MM.1S (cell line): ENCODE data around the gene RPS29.

Source experiments
- DNase-seq: peaks from one replicate; pipeline ENCODE4 v3.0.0-alpha.2; 2015
- H2AFZ ChIP-seq: fragments of 300-600 bp; sonication (generic); 2 replicates; pipeline ENCODE4 v1.6.0; 2016; ENCODE audit warnings: antibody characterized with exemption, low read length
- H3F3A ChIP-seq: fragments of 300-600 bp; sonication (generic); 2 replicates; pipeline ENCODE4 v1.6.1; 2016; ENCODE audit warnings: mild to moderate bottlenecking, antibody characterized with exemption, low read length, moderate library complexity, mixed read lengths; ENCODE audit not compliant: insufficient read depth
- H3K27ac ChIP-seq: fragments of 300-600 bp; sonication (generic); 2 replicates; pipeline ENCODE4 v1.5.1; 2016; ENCODE audit warnings: mild to moderate bottlenecking, low read length
- H3K27me3 ChIP-seq: fragments of 300-600 bp; sonication (generic); replicated peaks from 2 replicates; pipeline ENCODE4 v1.6.0; 2016; ENCODE audit warnings: low read length; ENCODE audit not compliant: insufficient read depth
- H3K36me3 ChIP-seq: fragments of 300-600 bp; sonication (generic); replicated peaks from 2 replicates; pipeline ENCODE4 v1.6.1; 2016; ENCODE audit warnings: mild to moderate bottlenecking, low read length, mixed read lengths; ENCODE audit not compliant: insufficient read depth
- H3K4me1 ChIP-seq: fragments of 300-600 bp; sonication (generic); 2 replicates; pipeline ENCODE4 v1.6.1; 2016; ENCODE audit warnings: low read length, mixed read lengths
- H3K4me2 ChIP-seq: fragments of 300-600 bp; sonication (generic); 2 replicates; pipeline ENCODE4 v1.6.0; 2016; ENCODE audit warnings: low read depth, low read length
- H3K4me3 ChIP-seq: fragments of 300-600 bp; sonication (generic); 2 replicates; pipeline ENCODE4 v1.5.1; 2016; ENCODE audit warnings: low read length, mixed read lengths
- H3K79me2 ChIP-seq: fragments of 300-600 bp; sonication (generic); 2 replicates; pipeline ENCODE4 v1.6.1; 2016; ENCODE audit warnings: mixed run types, low read length, mixed read lengths
- H3K9ac ChIP-seq: fragments of 300-600 bp; sonication (generic); 2 replicates; pipeline ENCODE4 v1.6.1; 2016; ENCODE audit warnings: low read length, mixed read lengths
- H3K9me2 ChIP-seq: fragments of 300-600 bp; sonication (generic); replicated peaks from 2 replicates; pipeline ENCODE4 v1.6.1; 2016; ENCODE audit warnings: mild to moderate bottlenecking, low read length, mixed read lengths; ENCODE audit not compliant: insufficient read depth
- H3K9me3 ChIP-seq: fragments of 300-600 bp; sonication (generic); replicated peaks from 2 replicates; pipeline ENCODE4 v1.6.1; 2016; ENCODE audit warnings: mild to moderate bottlenecking, low read length, mixed read lengths; ENCODE audit not compliant: insufficient read depth
- H4K20me1 ChIP-seq: fragments of 300-600 bp; sonication (generic); 2 replicates; pipeline ENCODE4 v1.6.1; 2016; ENCODE audit warnings: mild to moderate bottlenecking, low read length, moderate library complexity, mixed read lengths; ENCODE audit not compliant: insufficient read depth
- EZH2 ChIP-seq: fragments of 300-600 bp; sonication (generic); optimal IDR thresholded peaks from 2 replicates; pipeline ENCODE3; 2017; ENCODE audit warnings: low read depth, mild to moderate bottlenecking, antibody characterized with exemption, low read length, mixed read lengths
- EZH2phosphoT487 ChIP-seq: fragments of 300-600 bp; sonication (generic); IDR thresholded peaks from 2 replicates; pipeline ENCODE4 v1.6.1; 2018; ENCODE audit warnings: antibody characterized with exemption, low read length
- TF ChIP-seq, protein P1 (sequence below): fragments of 300-600 bp; sonication (generic); IDR thresholded peaks from 2 replicates; pipeline ENCODE4 v1.5.1; 2016; ENCODE audit warnings: antibody characterized with exemption, low read length, mixed read lengths

RPS29 gene

DNA sequence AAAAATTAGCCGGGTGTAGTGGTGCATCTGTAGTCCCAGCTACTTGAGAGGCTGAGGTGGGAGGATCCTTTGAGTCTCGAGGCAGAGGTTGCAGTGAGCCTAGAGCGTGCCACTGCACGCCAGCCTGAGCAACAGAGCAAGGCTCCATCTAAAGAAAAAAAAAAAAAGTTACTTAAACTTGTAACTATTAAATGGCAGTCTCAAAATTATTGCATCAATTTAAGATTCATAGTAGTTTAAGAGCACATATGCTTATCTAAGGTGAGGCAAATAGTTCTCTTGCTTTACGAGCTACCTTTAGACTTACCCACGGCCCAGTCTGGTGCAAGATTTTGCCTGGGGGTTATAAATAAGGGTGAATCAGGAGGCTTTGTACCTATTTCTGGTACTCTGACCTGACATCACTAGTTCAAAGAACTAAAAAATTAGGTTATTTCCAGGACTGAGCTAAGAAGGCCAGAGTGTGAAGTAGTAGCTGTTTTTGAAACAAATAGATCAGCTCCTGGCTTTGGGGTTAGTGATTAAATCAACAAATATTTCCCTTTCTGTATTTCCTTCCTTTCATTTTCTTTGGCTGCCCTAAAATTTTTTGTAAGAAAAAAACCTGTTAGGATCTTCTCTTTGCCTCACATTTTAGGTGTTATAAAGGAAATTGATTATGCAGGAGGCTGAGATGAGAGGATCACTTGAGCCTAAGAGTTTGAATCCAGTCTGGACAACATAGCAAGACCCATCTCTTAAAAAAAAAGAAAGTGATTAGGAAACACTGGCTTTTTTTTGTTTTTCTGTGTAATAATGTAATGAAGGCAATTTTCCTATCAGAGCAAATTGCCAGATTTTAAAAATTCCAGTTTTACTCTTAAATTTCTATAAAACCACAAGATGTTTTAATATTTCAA, 38.0 kb upstream of the RPS29 start:
- Histone ChIP-seq H3K27me3 (no peaks in the 10 kb centered on the region), H3K9me2 (no peaks in the 10 kb centered on the region), H3K4me3 (no peak overlapping the region), H3K9me3 (no peaks in the 10 kb centered on the region), H2AFZ (no peak overlapping the region), H3K9ac (peak overlapping the region; percentile 95; the same call in 1 of the 2 replicates), H3K36me3 (no peaks in the 10 kb centered on the region), H3F3A (peaks cover 11% of the 10 kb centered on the region), H3K4me2 (peak overlapping the region; percentile 82; the same call in 1 of the 2 replicates), H3K4me1 (no peaks in the 10 kb centered on the region), H3K79me2 (peaks cover 46% of the 10 kb centered on the region), H3K27ac (peak overlapping the region; percentile 98; the same call in 1 of the 2 replicates), H4K20me1 (no peaks in the 10 kb centered on the region)
- TF ChIP-seq EZH2phosphoT487 (no peak), EZH2 (no peak)
- TF ChIP-seq, protein P1, sequence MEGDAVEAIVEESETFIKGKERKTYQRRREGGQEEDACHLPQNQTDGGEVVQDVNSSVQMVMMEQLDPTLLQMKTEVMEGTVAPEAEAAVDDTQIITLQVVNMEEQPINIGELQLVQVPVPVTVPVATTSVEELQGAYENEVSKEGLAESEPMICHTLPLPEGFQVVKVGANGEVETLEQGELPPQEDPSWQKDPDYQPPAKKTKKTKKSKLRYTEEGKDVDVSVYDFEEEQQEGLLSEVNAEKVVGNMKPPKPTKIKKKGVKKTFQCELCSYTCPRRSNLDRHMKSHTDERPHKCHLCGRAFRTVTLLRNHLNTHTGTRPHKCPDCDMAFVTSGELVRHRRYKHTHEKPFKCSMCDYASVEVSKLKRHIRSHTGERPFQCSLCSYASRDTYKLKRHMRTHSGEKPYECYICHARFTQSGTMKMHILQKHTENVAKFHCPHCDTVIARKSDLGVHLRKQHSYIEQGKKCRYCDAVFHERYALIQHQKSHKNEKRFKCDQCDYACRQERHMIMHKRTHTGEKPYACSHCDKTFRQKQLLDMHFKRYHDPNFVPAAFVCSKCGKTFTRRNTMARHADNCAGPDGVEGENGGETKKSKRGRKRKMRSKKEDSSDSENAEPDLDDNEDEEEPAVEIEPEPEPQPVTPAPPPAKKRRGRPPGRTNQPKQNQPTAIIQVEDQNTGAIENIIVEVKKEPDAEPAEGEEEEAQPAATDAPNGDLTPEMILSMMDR, result no peak
- DNase-seq, result peak; percentile 57

DNA sequence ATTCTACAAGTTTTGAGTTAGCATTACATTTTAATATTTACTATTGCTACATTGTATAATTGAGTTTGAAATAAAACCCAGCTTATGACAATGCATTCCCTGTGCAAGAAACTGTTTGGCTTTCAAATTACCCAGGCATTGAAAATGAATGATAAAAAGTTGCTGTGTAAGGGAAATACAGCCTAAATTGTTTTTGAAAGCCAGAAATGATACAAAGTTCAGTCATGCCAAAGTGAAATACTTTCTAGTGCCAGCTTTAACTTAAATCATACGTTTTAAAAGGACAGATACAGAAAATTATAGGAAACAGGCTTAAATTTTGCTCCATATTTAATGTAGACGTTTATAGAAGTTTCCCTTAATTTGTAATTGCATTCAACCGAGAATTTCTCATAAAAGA, 37.2 kb upstream of the RPS29 start:
- Histone ChIP-seq H3K79me2 (peaks cover 54% of the 10 kb centered on the region), H4K20me1 (no peaks in the 10 kb centered on the region), H3K9ac (peak overlapping the region; percentile 95; the same call in 1 of the 2 replicates), H3K9me2 (no peaks in the 10 kb centered on the region), H2AFZ (no peak overlapping the region), H3K9me3 (no peaks in the 10 kb centered on the region), H3K27ac (peak overlapping the region; percentile 98; the same call in 1 of the 2 replicates), H3F3A (peaks cover 11% of the 10 kb centered on the region), H3K4me2 (peak overlapping the region; percentile 82), H3K4me3 (peak overlapping the region; percentile 81; the same call in 1 of the 2 replicates), H3K4me1 (no peaks in the 10 kb centered on the region), H3K27me3 (no peaks in the 10 kb centered on the region), H3K36me3 (no peaks in the 10 kb centered on the region)
- TF ChIP-seq, protein P1, result no peak
- no peak for TF ChIP-seq EZH2phosphoT487
- TF ChIP-seq EZH2, result no peak
- DNase-seq, result no peak

DNA sequence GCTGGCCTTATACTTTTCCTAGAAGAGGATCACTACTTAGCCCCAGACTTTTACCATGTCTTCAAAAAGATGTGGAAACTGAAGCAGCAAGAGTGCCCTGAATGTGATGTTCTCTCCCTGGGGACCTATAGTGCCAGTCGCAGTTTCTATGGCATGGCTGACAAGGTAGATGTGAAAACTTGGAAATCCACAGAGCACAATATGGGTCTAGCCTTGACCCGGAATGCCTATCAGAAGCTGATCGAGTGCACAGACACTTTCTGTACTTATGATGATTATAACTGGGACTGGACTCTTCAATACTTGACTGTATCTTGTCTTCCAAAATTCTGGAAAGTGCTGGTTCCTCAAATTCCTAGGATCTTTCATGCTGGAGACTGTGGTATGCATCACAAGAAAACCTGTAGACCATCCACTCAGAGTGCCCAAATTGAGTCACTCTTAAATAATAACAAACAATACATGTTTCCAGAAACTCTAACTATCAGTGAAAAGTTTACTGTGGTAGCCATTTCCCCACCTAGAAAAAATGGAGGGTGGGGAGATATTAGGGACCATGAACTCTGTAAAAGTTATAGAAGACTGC, 35.9 kb upstream of the RPS29 start:
- Histone ChIP-seq H3K4me2 (peak overlapping the region; percentile 82), H3K9me2 (no peaks in the 10 kb centered on the region), H3F3A (peaks cover 11% of the 10 kb centered on the region), H3K9ac (peak overlapping the region; percentile 95), H3K9me3 (no peaks in the 10 kb centered on the region), H2AFZ (no peak overlapping the region), H3K27ac (peak overlapping the region; percentile 98; the same call in 1 of the 2 replicates), H3K27me3 (no peaks in the 10 kb centered on the region), H4K20me1 (no peaks in the 10 kb centered on the region), H3K36me3 (no peaks in the 10 kb centered on the region), H3K4me1 (no peaks in the 10 kb centered on the region), H3K4me3 (peak overlapping the region; percentile 81), H3K79me2 (peaks cover 60% of the 10 kb centered on the region)
- no peak for DNase-seq
- TF ChIP-seq EZH2 (no peak), EZH2phosphoT487 (no peak)
- TF ChIP-seq, protein P1, result no peak
